ENCODE results near the gene ZBTB40.

ZBTB40 gene

GRCh38 chr1:22465671-22466070, 14.0 kb downstream of the ZBTB40 start:
- no peak for DNase-seq (ENCODE audit: low spot score)

GRCh38 chr1:22470227-22470626, 18.6 kb downstream of the ZBTB40 start:
- peak; percentile 53 for DNase-seq (ENCODE audit: low spot score)

- DNase-seq (ENCODE audit: low spot score): no peak
Observed at GRCh38 chr1:22471078-22471477, 19.4 kb downstream of the ZBTB40 start.

- no peak for DNase-seq (ENCODE audit: low spot score)
Observed at GRCh38 chr1:22471610-22472009, 20.0 kb downstream of the ZBTB40 start.

- no peak for DNase-seq (ENCODE audit: low spot score)
Observed at GRCh38 chr1:22472596-22472995, 20.9 kb downstream of the ZBTB40 start.

- DNase-seq (ENCODE audit: low spot score): no peak
Observed at GRCh38 chr1:22473952-22474351, 22.3 kb downstream of the ZBTB40 start.

GRCh38 chr1:22476566-22476965, 24.9 kb downstream of the ZBTB40 start:
- DNase-seq (ENCODE audit: low spot score): no peak

GRCh38 chr1:22483121-22483520, 31.5 kb downstream of the ZBTB40 start:
- DNase-seq (ENCODE audit: low spot score): no peak

GRCh38 chr1:22484706-22485345, 33.2 kb downstream of the ZBTB40 start:
- no peak for DNase-seq (ENCODE audit: low spot score)

GRCh38 chr1:22485431-22485830, 33.8 kb downstream of the ZBTB40 start:
- no peak for DNase-seq (ENCODE audit: low spot score)

GRCh38 chr1:22487781-22488180, 36.1 kb downstream of the ZBTB40 start:
- DNase-seq (ENCODE audit: low spot score): no peak

- DNase-seq (ENCODE audit: low spot score): no peak
Observed at GRCh38 chr1:22488319-22488718, 36.7 kb downstream of the ZBTB40 start.

- DNase-seq (ENCODE audit: low spot score): no peak
Observed at GRCh38 chr1:22489278-22489677, 37.6 kb downstream of the ZBTB40 start.

- DNase-seq (ENCODE audit: low spot score): no peak
Observed at GRCh38 chr1:22489823-22490222, 38.2 kb downstream of the ZBTB40 start.

GRCh38 chr1:22490309-22490708, 38.7 kb downstream of the ZBTB40 start:
- DNase-seq (ENCODE audit: low spot score): no peak

GRCh38 chr1:22491995-22492715, 40.5 kb downstream of the ZBTB40 start:
- DNase-seq (ENCODE audit: low spot score): no peak

- no peak for DNase-seq (ENCODE audit: low spot score)
Observed at GRCh38 chr1:22494144-22494543, 42.5 kb downstream of the ZBTB40 start.

GRCh38 chr1:22494943-22495579, 43.4 kb downstream of the ZBTB40 start:
- no peak for DNase-seq (ENCODE audit: low spot score)

- no peak for DNase-seq (ENCODE audit: low spot score)
Observed at GRCh38 chr1:22496536-22497160, 45.0 kb downstream of the ZBTB40 start.

GRCh38 chr1:22498463-22498862, 46.8 kb downstream of the ZBTB40 start:
- DNase-seq (ENCODE audit: low spot score): no peak

- no peak for DNase-seq (ENCODE audit: low spot score)
Observed at GRCh38 chr1:22500058-22500457, 48.4 kb downstream of the ZBTB40 start.

- no peak for DNase-seq (ENCODE audit: low spot score)
Observed at GRCh38 chr1:22500471-22500870, 48.8 kb downstream of the ZBTB40 start.

- no peak for DNase-seq (ENCODE audit: low spot score)
Observed at GRCh38 chr1:22502202-22502601, 50.6 kb downstream of the ZBTB40 start.
